PC-9 (cell line): ENCODE measurements around the gene RAB20. TPM values are rescaled to one million over a fixed set of nuclear protein-coding genes. Genes with fewer than 3 reads are reported as not detected.

ENCODE experiments used
- BruUV-seq: library from RNA; stranded (reverse); fragments of 400-500 nt; replicated peaks from 2 replicates; lab custom pipeline; 2021; lab: Mats Ljungman, UMichigan
- CTCF ChIA-PET: fragments of 300-600 bp; sonication (Branson Sonifier 250); formaldehyde crosslinking; loops from one replicate; lab custom pipeline; 2022; ENCODE audit warnings: antibody characterized with exemption; lab: Charles Lee
- POLR2A ChIA-PET: fragments of 300-600 bp; sonication (Branson Sonifier 250); formaldehyde crosslinking; loops from one replicate; lab custom pipeline; 2022; ENCODE audit warnings: antibody characterized with exemption; ENCODE audit not compliant: unreplicated experiment; lab: Charles Lee
- DNase-seq, 2 experiments: peaks; one replicate each; pipeline versions ENCODE4 v3.0.0 to v3.0.0-alpha.2; 2015 to 2022; ENCODE audit warnings: mixed read lengths in 1 of 2
- H2AFZ ChIP-seq: fragments of 200-600 bp; sonication (generic); 2 replicates; pipeline ENCODE4 v1.8.1; 2017; ENCODE audit warnings: antibody characterized with exemption
- H3F3A ChIP-seq: fragments of 200-600 bp; sonication (generic); 2 replicates; pipeline ENCODE4 v1.8.1; 2017; ENCODE audit warnings: antibody characterized with exemption, mild to moderate bottlenecking, low read depth; ENCODE audit not compliant: insufficient read depth
- H3K27ac ChIP-seq: fragments of 200-600 bp; sonication (generic); 2 replicates; pipeline ENCODE4 v1.6.1; 2016; ENCODE audit warnings: mixed run types
- H3K27me3 ChIP-seq: fragments of 200-600 bp; sonication (generic); 2 replicates; pipeline ENCODE4 v1.6.1; 2016; ENCODE audit warnings: low read depth, mixed run types; ENCODE audit not compliant: insufficient read depth
- H3K36me3 ChIP-seq: fragments of 200-600 bp; sonication (generic); 2 replicates; pipeline ENCODE4 v1.6.1; 2016; ENCODE audit warnings: low read depth, mixed run types
- H3K4me1 ChIP-seq: fragments of 200-600 bp; sonication (generic); replicated peaks from 2 replicates; pipeline ENCODE4 v1.6.1; 2016; ENCODE audit warnings: mixed run types; ENCODE audit not compliant: insufficient read depth
- H3K4me2 ChIP-seq: fragments of 200-600 bp; sonication (generic); 2 replicates; pipeline ENCODE4 v1.6.1; 2017; ENCODE audit warnings: mixed run types
- H3K4me3 ChIP-seq: fragments of 200-600 bp; sonication (generic); 2 replicates; pipeline ENCODE4 v1.6.1; 2016; ENCODE audit warnings: mixed run types
- H3K79me2 ChIP-seq: fragments of 200-600 bp; sonication (generic); 2 replicates; pipeline ENCODE4 v1.6.1; 2017; ENCODE audit warnings: low read depth, mixed run types
- H3K9me2 ChIP-seq: fragments of 200-600 bp; sonication (generic); 2 replicates; pipeline ENCODE4 v1.8.1; 2017; ENCODE audit warnings: mild to moderate bottlenecking; ENCODE audit not compliant: insufficient read depth
- H3K9me3 ChIP-seq: fragments of 200-600 bp; sonication (generic); 2 replicates; pipeline ENCODE4 v1.8.1; 2016; ENCODE audit warnings: low read depth; ENCODE audit not compliant: insufficient read depth
- H4K20me1 ChIP-seq: fragments of 200-600 bp; sonication (generic); 2 replicates; pipeline ENCODE4 v1.8.1; 2017; ENCODE audit not compliant: insufficient read depth
- CTCF ChIP-seq: fragments of 200-600 bp; sonication (generic); conservative IDR thresholded peaks from 2 replicates; pipeline ENCODE4 v1.6.1; 2017; ENCODE audit warnings: mixed run types, antibody characterized with exemption, mild to moderate bottlenecking, moderate library complexity
- EZH2 ChIP-seq: fragments of 200-600 bp; sonication (generic); IDR thresholded peaks from 2 replicates; pipeline ENCODE4 v1.8.0; 2017; ENCODE audit warnings: antibody characterized with exemption, low read depth
- intact Hi-C: fragments of 100-400 bp; cut with micrococcal nuclease; formaldehyde crosslinking; loops from one replicate; pipeline ENCODE4 v1.10.0; 2022; ENCODE audit not compliant: unreplicated experiment
- total RNA-seq: library from RNA; stranded (reverse); gene quantifications from 2 replicates; pipeline ENCODE4 v1.2.3, GENCODE V29; 2021

The RAB20 gene
- total RNA-seq, 1 experiment from 2014 or later = 31.9 TPM

GRCh38 chr13:110479215-110479545 is 82.3 kb downstream of the RAB20 start:
- H4K20me1 ChIP-seq = no peaks in the 10 kb centered on the region

GRCh38 chr13:110478405-110479214 is 82.9 kb downstream of the RAB20 start:
- Histone ChIP-seq H3K79me2 (no peaks in the 10 kb centered on the region), H3F3A (0 out of 2 replicates have a peak, but pooled peaks cover 3% of the 10 kb centered on the region), H3K4me2 (no peak overlapping the region), H3K4me1 (no peaks in the 10 kb centered on the region), H3K27me3 (peaks cover 25% of the 10 kb centered on the region), H3K27ac (no peak overlapping the region), H2AFZ (no peak overlapping the region), H3K4me3 (no peak overlapping the region), H3K9me2 (no peaks in the 10 kb centered on the region), H3K9me3 (no peaks in the 10 kb centered on the region), H3K36me3 (no peaks in the 10 kb centered on the region), H4K20me1 (no peaks in the 10 kb centered on the region)
- ChIA-PET POLR2A (no interaction called here), CTCF (no interaction called here)
- no peak for DNase-seq
- BruUV-seq = no TSS peak
- TF ChIP-seq EZH2 = no peak
- no peak for TF ChIP-seq CTCF
- intact Hi-C loops = no loop called here

More at GRCh38 chr13:110479215-110479545, 82.3 kb downstream of the RAB20 start:
- Histone ChIP-seq H3K4me3 (no peak overlapping the region), H3K36me3 (no peaks in the 10 kb centered on the region), H3K4me2 (no peak overlapping the region), H3K27me3 (peaks cover 25% of the 10 kb centered on the region), H3F3A (0 out of 2 replicates have a peak, but pooled peaks cover 3% of the 10 kb centered on the region), H3K79me2 (no peaks in the 10 kb centered on the region), H3K9me3 (no peaks in the 10 kb centered on the region), H3K27ac (no peak overlapping the region), H2AFZ (no peak overlapping the region), H3K9me2 (no peaks in the 10 kb centered on the region), H3K4me1 (no peaks in the 10 kb centered on the region)
- POLR2A ChIA-PET = no interaction called here
- BruUV-seq = no TSS peak
- no peak for TF ChIP-seq CTCF
- no peak for TF ChIP-seq EZH2
- DNase-seq = no peak
- CTCF ChIA-PET = no interaction called here
- intact Hi-C loops = no loop called here

GRCh38 chr13:110477706-110478245 is 83.7 kb downstream of the RAB20 start:
- no peaks in the 10 kb centered on the region for H3K9me3 ChIP-seq
- no TSS peak for BruUV-seq
- intact Hi-C loops = no loop called here
- H3K4me1 ChIP-seq = 0 out of 2 replicates have a peak, but pooled peaks cover 4% of the 10 kb centered on the region
- H3K27ac ChIP-seq = no peak overlapping the region
- ChIA-PET CTCF (no interaction called here), POLR2A (no interaction called here)
- no peak for TF ChIP-seq CTCF
- no peak for TF ChIP-seq EZH2
- no peaks in the 10 kb centered on the region for H3K36me3 ChIP-seq
- H3K27me3 ChIP-seq = peaks cover 18% of the 10 kb centered on the region
- H3K4me3 ChIP-seq = no peak overlapping the region
- H3K9me2 ChIP-seq = no peaks in the 10 kb centered on the region
- 0 out of 2 replicates have a peak, but pooled peaks cover 3% of the 10 kb centered on the region for H3F3A ChIP-seq
- DNase-seq = no peak
- H3K79me2 ChIP-seq = no peaks in the 10 kb centered on the region
- H2AFZ ChIP-seq = no peak overlapping the region
- H3K4me2 ChIP-seq = no peak overlapping the region
- H4K20me1 ChIP-seq = no peaks in the 10 kb centered on the region
